ENCODE results near the gene CPS1.

Gene CPS1

DNA sequence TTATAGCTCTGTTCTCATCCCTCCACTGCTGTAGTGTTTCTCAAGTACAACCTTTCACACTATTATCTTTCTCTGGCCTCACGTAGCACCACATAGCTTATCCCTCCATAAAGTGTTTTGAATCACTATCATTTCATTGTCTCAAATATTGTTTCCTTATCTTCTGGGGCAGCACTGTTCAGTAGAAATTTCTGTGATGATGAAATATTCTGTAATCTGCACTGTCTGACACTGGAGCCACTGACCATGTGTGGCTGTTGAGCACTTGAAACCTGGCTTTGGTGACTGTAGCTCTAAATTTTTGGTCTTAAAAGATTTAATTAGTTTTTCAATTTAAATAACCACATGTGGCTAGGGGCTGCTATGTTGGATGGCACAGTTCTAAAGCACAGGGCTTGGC, 78.9 kb downstream of the CPS1 start:
- TF ChIP-seq, protein P1, sequence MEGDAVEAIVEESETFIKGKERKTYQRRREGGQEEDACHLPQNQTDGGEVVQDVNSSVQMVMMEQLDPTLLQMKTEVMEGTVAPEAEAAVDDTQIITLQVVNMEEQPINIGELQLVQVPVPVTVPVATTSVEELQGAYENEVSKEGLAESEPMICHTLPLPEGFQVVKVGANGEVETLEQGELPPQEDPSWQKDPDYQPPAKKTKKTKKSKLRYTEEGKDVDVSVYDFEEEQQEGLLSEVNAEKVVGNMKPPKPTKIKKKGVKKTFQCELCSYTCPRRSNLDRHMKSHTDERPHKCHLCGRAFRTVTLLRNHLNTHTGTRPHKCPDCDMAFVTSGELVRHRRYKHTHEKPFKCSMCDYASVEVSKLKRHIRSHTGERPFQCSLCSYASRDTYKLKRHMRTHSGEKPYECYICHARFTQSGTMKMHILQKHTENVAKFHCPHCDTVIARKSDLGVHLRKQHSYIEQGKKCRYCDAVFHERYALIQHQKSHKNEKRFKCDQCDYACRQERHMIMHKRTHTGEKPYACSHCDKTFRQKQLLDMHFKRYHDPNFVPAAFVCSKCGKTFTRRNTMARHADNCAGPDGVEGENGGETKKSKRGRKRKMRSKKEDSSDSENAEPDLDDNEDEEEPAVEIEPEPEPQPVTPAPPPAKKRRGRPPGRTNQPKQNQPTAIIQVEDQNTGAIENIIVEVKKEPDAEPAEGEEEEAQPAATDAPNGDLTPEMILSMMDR (IDR thresholded peaks at IDR 0.05; ENCODE audit: low read depth, low read length, missing control alignments) = no peak
- no peak overlapping the region for H3K4me3 ChIP-seq (ENCODE audit: low read depth, low read length)
- DNase-seq (ENCODE audit: low read depth) = no peak

- no peak for DNase-seq (ENCODE audit: low read depth)
- H3K4me3 ChIP-seq (ENCODE audit: low read depth, low read length) = no peak overlapping the region
- TF ChIP-seq, protein P1 (IDR thresholded peaks at IDR 0.05; ENCODE audit: low read depth, low read length, missing control alignments) = no peak
These were observed 85.9 kb downstream of the CPS1 start for GRCh38 chr2:210642333-210642732.

DNA sequence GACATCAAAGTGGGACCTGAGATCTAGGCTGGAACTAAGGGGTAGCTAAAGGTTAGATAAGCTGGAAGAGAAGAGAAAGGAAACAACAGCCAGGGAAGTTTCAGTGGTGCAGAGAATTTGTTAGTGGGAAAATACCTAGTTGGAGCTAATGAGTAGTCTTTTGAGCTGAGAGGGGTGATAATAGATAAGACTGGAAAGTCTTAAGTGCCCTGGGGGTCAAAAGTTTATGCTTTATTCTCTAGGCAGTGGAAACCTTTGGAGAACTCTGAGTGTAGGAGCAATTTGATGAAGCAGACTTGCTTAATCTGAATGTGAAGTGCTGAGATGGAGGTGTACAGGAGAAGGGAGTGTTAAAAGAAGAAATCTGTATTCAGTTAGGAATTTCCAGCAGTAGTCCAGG, 90.8 kb downstream of the CPS1 start:
- H3K4me3 ChIP-seq (ENCODE audit: low read depth, low read length) = no peak overlapping the region
- DNase-seq (ENCODE audit: low read depth) = no peak
- TF ChIP-seq, protein P1 (IDR thresholded peaks at IDR 0.05; ENCODE audit: low read depth, low read length, missing control alignments) = no peak

- TF ChIP-seq, protein P1 (IDR thresholded peaks at IDR 0.05; ENCODE audit: low read depth, low read length, missing control alignments) = no peak
- no peak for DNase-seq (ENCODE audit: low read depth)
- no peak overlapping the region for H3K4me3 ChIP-seq (ENCODE audit: low read depth, low read length)
These were observed 97.7 kb downstream of the CPS1 start for GRCh38 chr2:210654091-210654490.

DNA sequence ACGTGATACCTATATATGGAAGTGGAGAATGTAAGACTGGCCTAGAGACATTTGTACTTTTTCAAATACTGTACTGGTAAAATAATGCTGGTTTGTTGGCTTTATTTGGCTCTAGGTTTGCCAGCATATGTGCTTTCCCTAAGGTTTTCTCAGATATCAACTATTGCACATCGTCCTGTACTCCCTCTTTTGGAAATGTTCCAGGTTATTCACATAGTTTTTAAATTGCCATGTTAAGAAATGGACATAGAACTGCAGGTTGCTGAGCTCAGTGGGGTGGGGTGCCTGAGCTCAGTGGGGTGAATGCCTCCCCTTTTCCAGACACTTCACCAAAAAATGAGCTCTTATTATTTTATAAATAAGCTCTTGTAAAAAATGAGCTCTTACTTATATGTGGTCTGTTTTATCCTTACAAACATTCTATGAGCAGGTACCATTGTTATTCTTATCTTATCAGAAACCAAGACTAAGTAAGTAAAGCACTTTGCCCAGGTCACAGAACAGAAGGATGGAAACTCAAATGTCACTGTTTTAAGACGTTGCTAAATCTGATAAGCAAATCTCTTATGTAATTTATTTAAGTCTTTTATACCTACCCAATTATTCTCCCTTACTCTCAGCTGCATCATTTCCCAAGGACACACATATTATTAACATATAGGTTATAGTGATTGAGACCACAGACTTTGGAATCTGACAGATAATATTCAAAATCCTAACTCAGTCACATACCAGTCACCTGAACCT, 99.0 kb downstream of the CPS1 start:
- TF ChIP-seq, protein P1 (IDR thresholded peaks at IDR 0.05; ENCODE audit: low read depth, low read length, missing control alignments) = no peak
- no peak overlapping the region for H3K4me3 ChIP-seq (ENCODE audit: low read depth, low read length)
- no peak for DNase-seq (ENCODE audit: low read depth)

GRCh38 chr2:210657874-210658273, 101.5 kb downstream of the CPS1 start:
- no peak overlapping the region for H3K4me3 ChIP-seq (ENCODE audit: low read depth, low read length)
- TF ChIP-seq, protein P1 (IDR thresholded peaks at IDR 0.05; ENCODE audit: low read depth, low read length, missing control alignments) = no peak
- DNase-seq (ENCODE audit: low read depth) = no peak

- TF ChIP-seq, protein P1 (IDR thresholded peaks at IDR 0.05; ENCODE audit: low read depth, low read length, missing control alignments) = no peak
- no peak for DNase-seq (ENCODE audit: low read depth)
- H3K4me3 ChIP-seq (ENCODE audit: low read depth, low read length) = no peak overlapping the region
These were observed 104.4 kb downstream of the CPS1 start for GRCh38 chr2:210660751-210661150.
